B cell (primary cell): ENCODE results near the gene ZMYM2. TPM values are rescaled to one million over a fixed set of nuclear protein-coding genes. Genes with fewer than 3 reads are reported as not detected.

Experiments used
- ATAC-seq: fragments of 200-7000 bp; cut with Tn5 transposase; one replicate; pipeline ENCODE4 v1.10.0; 2021; ENCODE audit warnings: low read depth, mild to moderate bottlenecking, moderate number of reproducible peaks, moderate library complexity
- CTCF ChIA-PET: fragments of 350-600 bp; sonication (Branson Sonifier 250); formaldehyde crosslinking; loops from one replicate; lab custom pipeline; 2021; ENCODE audit warnings: antibody characterized with exemption, inconsistent platforms; lab: Charles Lee
- POLR2A ChIA-PET: fragments of 350-600 bp; sonication (Branson Sonifier 250); formaldehyde crosslinking; loops from one replicate; lab custom pipeline; 2021; ENCODE audit warnings: antibody characterized with exemption; lab: Charles Lee
- DNase-seq: peaks from one replicate; pipeline ENCODE4 v3.0.0; 2013
- H2AFZ ChIP-seq: 2 replicates; pipeline ENCODE4 v1.6.1; 2012; ENCODE audit warnings: mild to moderate bottlenecking, low read depth, low read length; ENCODE audit not compliant: insufficient read depth, poor library complexity, severe bottlenecking
- H3K27ac ChIP-seq, 2 donors: 1 replicate in 1 of 2; 2 replicates in 1 of 2; pipeline ENCODE4 v1.5.1; 2012 to 2013; ENCODE audit warnings: low read length in 2 of 2, mild to moderate bottlenecking in 2 of 2, moderate library complexity in 1 of 2
- H3K27me3 ChIP-seq, 4 experiments: fragments of 200-600 bp in 1 of 4; sonication (generic) in 1 of 4; replicated peaks in 1 of 4; 1 replicate in 2 of 4; 2 replicates in 2 of 4; pipeline versions ENCODE4 v1.6.1 to v1.7.0; 2013 to 2016; ENCODE audit warnings: low read length in 3 of 4, mild to moderate bottlenecking in 2 of 4, mixed read lengths in 1 of 4, moderate library complexity in 1 of 4; ENCODE audit not compliant: insufficient read depth in 4 of 4, control insufficient read depth in 3 of 4; ENCODE audit errors: control extremely low read depth in 1 of 4
- H3K36me3 ChIP-seq, 2 experiments: replicated peaks in 1 of 2; 1 replicate in 1 of 2; 2 replicates in 1 of 2; pipeline versions ENCODE4 v1.6.1 to v1.7.1; 2013; ENCODE audit warnings: low read length in 1 of 2; ENCODE audit not compliant: insufficient read depth in 2 of 2, control insufficient read depth in 1 of 2; ENCODE audit errors: control extremely low read depth in 1 of 2, extremely low read depth in 1 of 2
- H3K4me1 ChIP-seq, 2 donors: fragments of 200-600 bp in 1 of 2; sonication (generic) in 1 of 2; 1 replicate in 1 of 2; 2 replicates in 1 of 2; pipeline versions ENCODE4 v1.5.1 to v1.6.1; 2013 to 2017; ENCODE audit warnings: low read length in 2 of 2; ENCODE audit not compliant: control insufficient read depth in 2 of 2, insufficient read depth in 2 of 2
- H3K4me2 ChIP-seq: replicated peaks from 2 replicates; pipeline ENCODE3; 2012; ENCODE audit warnings: mild to moderate bottlenecking, low read depth, low read length; ENCODE audit not compliant: poor library complexity, severe bottlenecking
- H3K4me3 ChIP-seq, 5 experiments: fragments of 200-600 bp in 1 of 5; sonication (generic) in 1 of 5; 1 replicate in 3 of 5; 2 replicates in 2 of 5; pipeline versions ENCODE4 v1.5.1 to v1.7.0; 2011 to 2016; ENCODE audit warnings: low read length in 4 of 5, mild to moderate bottlenecking in 4 of 5, low read depth in 2 of 5, control low read depth in 1 of 5, moderate library complexity in 1 of 5; ENCODE audit not compliant: insufficient read depth in 1 of 5; ENCODE audit errors: control extremely low read depth in 1 of 5, extremely low read depth in 1 of 5
- H3K79me2 ChIP-seq: fragments of 200-600 bp; sonication (generic); one replicate; pipeline ENCODE4 v1.6.0; 2016; ENCODE audit warnings: low read length; ENCODE audit not compliant: control insufficient read depth, insufficient read depth
- H3K9ac ChIP-seq: fragments of 200-600 bp; sonication (generic); 2 replicates; pipeline ENCODE4 v1.6.1; 2017; ENCODE audit warnings: mild to moderate bottlenecking, low read length, moderate library complexity
- H3K9me3 ChIP-seq, 3 donors: one replicate each; pipeline versions ENCODE4 v1.6.1 to v1.7.1; 2013; ENCODE audit warnings: low read length in 2 of 3; ENCODE audit not compliant: control insufficient read depth in 2 of 3, insufficient read depth in 1 of 3; ENCODE audit errors: control extremely low read depth in 1 of 3
- H4K20me1 ChIP-seq: 2 replicates; pipeline ENCODE4 v1.6.0; 2012; ENCODE audit warnings: mild to moderate bottlenecking, low read length; ENCODE audit not compliant: insufficient read depth, control insufficient read depth, poor library complexity, severe bottlenecking
- H3K27ac Mint-ChIP-seq: one replicate; pipeline ENCODE4 v1.8.0; 2021; ENCODE audit warnings: mixed read lengths
- H3K27me3 Mint-ChIP-seq: one replicate; pipeline ENCODE4 v1.8.0; 2021; ENCODE audit warnings: mixed read lengths
- H3K4me1 Mint-ChIP-seq: one replicate; pipeline ENCODE4 v1.8.0; 2021; ENCODE audit warnings: mixed read lengths
- H3K4me3 Mint-ChIP-seq: one replicate; pipeline ENCODE4 v1.8.0; 2021; ENCODE audit warnings: mixed read lengths
- H3K9me3 Mint-ChIP-seq: one replicate; pipeline ENCODE4 v1.8.0; 2022; ENCODE audit warnings: mixed read lengths; ENCODE audit not compliant: insufficient read depth
- CTCF ChIP-seq: fragments of 200-600 bp; IDR thresholded peaks from one replicate; pipeline ENCODE4 v1.8.0; 2022; ENCODE audit warnings: antibody characterized with exemption, mild to moderate bottlenecking
- EZH2 ChIP-seq: IDR thresholded peaks from 2 replicates; pipeline ENCODE4 v1.6.1; 2012; ENCODE audit warnings: borderline replicate concordance, low read depth, mild to moderate bottlenecking, moderate library complexity, low read length; ENCODE audit not compliant: insufficient read depth, poor library complexity, severe bottlenecking
- WGBS: methylation state at CpG from one replicate; pipeline ENCODE4 v1.1.5; 2013; ENCODE audit warnings: missing lambda C conversion rate; ENCODE audit not compliant: insufficient coverage; 5-methylcytosine and 5-hydroxymethylcytosine counted together
- intact Hi-C: fragments of 100-400 bp; cut with micrococcal nuclease; formaldehyde crosslinking; loops from one replicate; pipeline ENCODE4 v1.10.0; 2022
- polyA plus RNA-seq: library from polyadenylated mRNA; depleted of rRNA; stranded (reverse); fragments of >200 nt; gene quantifications from 2 replicates; pipeline ENCODE4 v1.2.3, GENCODE V29; 2012
- total RNA-seq, 2 donors: library from RNA; stranded (reverse); fragments of 120-200 nt in 1 of 2; gene quantifications; 1 replicate in 1 of 2; 2 replicates in 1 of 2; pipeline versions ENCODE4 v1.2.3 to v1.2.4, GENCODE V29; 2013 to 2022

Gene ZMYM2
- total and polyA plus RNA-seq, 2 donors (not counting 1 experiment from before 2014, with no cell fraction given), result 21.7 to 131 TPM

- Mint-ChIP-seq H3K9me3 (no peaks in the 10 kb centered on the region), H3K27me3 (no peaks in the 10 kb centered on the region), H3K4me3 (no peak overlapping the region), H3K4me1 (peaks cover 15% of the 10 kb centered on the region), H3K27ac (peak overlapping the region; percentile 50)
- H4K20me1 ChIP-seq, result no peaks in the 10 kb centered on the region
- no peaks in the 10 kb centered on the region for H3K9me3 ChIP-seq
- H3K27me3 ChIP-seq, result no peaks in the 10 kb centered on the region
- intact Hi-C loops, result no loop called here
- H3K27ac ChIP-seq, result no peak overlapping the region
- H2AFZ ChIP-seq, result no peak overlapping the region
- CTCF ChIA-PET, result no interaction called here
- peak; percentile 27 for DNase-seq
- H3K4me1 ChIP-seq, result peaks cover 0 to 8% of the 10 kb centered on the region in 2 donors
- no CpG with 5 or more reads among the region's 2 CpGs for WGBS
- H3K36me3 ChIP-seq, result peaks cover 16 to 22% of the 10 kb centered on the region in 2 experiments
- peaks cover 6% of the 10 kb centered on the region for H3K79me2 ChIP-seq
- no peak overlapping the region for H3K4me3 ChIP-seq
- ATAC-seq, result no peak
- POLR2A ChIA-PET, result no interaction called here
- TF ChIP-seq CTCF (no peak), EZH2 (no peak)
- no peak overlapping the region for H3K9ac ChIP-seq
- H3K4me2 ChIP-seq, result no peak overlapping the region
Observed at GRCh38 chr13:20024702-20025101, 66.2 kb downstream of the ZMYM2 start.

GRCh38 chr13:20028953-20029352 lies 70.4 kb downstream of the ZMYM2 start:
- no peak for TF ChIP-seq EZH2
- TF ChIP-seq CTCF, result no peak
- H3K27me3 Mint-ChIP-seq, result no peaks in the 10 kb centered on the region
- no peaks in the 10 kb centered on the region for H3K9me3 Mint-ChIP-seq
- peaks cover 12 to 30% of the 10 kb centered on the region in 2 experiments for H3K36me3 ChIP-seq
- H3K4me1 Mint-ChIP-seq, result peaks cover 15% of the 10 kb centered on the region
- H4K20me1 ChIP-seq, result no peaks in the 10 kb centered on the region
- intact Hi-C loops, result no loop called here
- H3K27ac Mint-ChIP-seq, result no peak overlapping the region
- H3K9ac ChIP-seq, result no peak overlapping the region
- ChIA-PET POLR2A (no interaction called here), CTCF (interaction anchor here (1.4 kb wide), 1 partner anchor 19 kb away, joined by 3 read pairs; no protein-coding TSS in a partner anchor)
- H3K27me3 ChIP-seq, result no peaks in the 10 kb centered on the region
- no peak for ATAC-seq
- H3K4me2 ChIP-seq, result no peak overlapping the region
- DNase-seq, result no peak
- no peak overlapping the region for H3K27ac ChIP-seq
- 100% methylated on average over 2 of the region's 4 CpGs for WGBS
- no peaks in the 10 kb centered on the region for H3K9me3 ChIP-seq
- H3K4me1 ChIP-seq, result peaks cover 0 to 8% of the 10 kb centered on the region in 2 donors
- H3K4me3 Mint-ChIP-seq, result no peak overlapping the region
- peaks cover 6% of the 10 kb centered on the region for H3K79me2 ChIP-seq
- H3K4me3 ChIP-seq, result no peak overlapping the region
- no peak overlapping the region for H2AFZ ChIP-seq
